ENCODE results near the gene MN1. TPM values are rescaled to one million over a fixed set of nuclear protein-coding genes. Genes with fewer than 3 reads are reported as not detected.

MN1 gene
- total and polyA plus RNA-seq, 5 donors: 3.8 to 12.2 (median 10.1) TPM

- Histone ChIP-seq H3K9me3 (ENCODE audit: control insufficient read depth, low read length) (no peaks in the 10 kb centered on the region), H3K27me3 (ENCODE audit: control insufficient read depth, insufficient read depth) (no peaks in the 10 kb centered on the region), H3K27ac (ENCODE audit: low read length) (no peak overlapping the region), H3K4me3 (ENCODE audit: low read length) (no peak overlapping the region), H3K4me1 (ENCODE audit: control insufficient read depth, insufficient read depth, low read length) (peaks cover under 1% of the 10 kb centered on the region)
- intact Hi-C loops (cut with DNase I): no loop called here
- DNase-seq (no peak), ATAC-seq (no peak)
- 75% methylated on average over 6 of the region's 6 CpGs for WGBS
Measured at GRCh38 chr22:27732841-27733240, 68.7 kb downstream of the MN1 start.

- 88% methylated on average over 2 of the region's 2 CpGs for WGBS
Measured at GRCh38 chr22:27732391-27732790, 69.2 kb downstream of the MN1 start.

GRCh38 chr22:27731621-27732020 lies 69.9 kb downstream of the MN1 start:
- intact Hi-C loops (cut with DNase I): no loop called here

More at GRCh38 chr22:27732391-27732790, 69.2 kb downstream of the MN1 start:
- H3K4me1 ChIP-seq (ENCODE audit: control insufficient read depth, insufficient read depth, low read length): peaks cover 4% of the 10 kb centered on the region
- intact Hi-C loops (cut with DNase I): no loop called here
- DNase-seq (no peak), ATAC-seq (no peak)
- no peak overlapping the region for H3K4me3 ChIP-seq (ENCODE audit: low read length)
- H3K9me3 ChIP-seq (ENCODE audit: control insufficient read depth, low read length): no peaks in the 10 kb centered on the region
- no peak overlapping the region for H3K27ac ChIP-seq (ENCODE audit: low read length)
- H3K27me3 ChIP-seq (ENCODE audit: control insufficient read depth, insufficient read depth): no peaks in the 10 kb centered on the region

GRCh38 chr22:27730641-27731433 lies 70.7 kb downstream of the MN1 start:
- intact Hi-C loops (cut with DNase I): no loop called here
- ATAC-seq: no peak
- 88% methylated on average over 9 of the region's 9 CpGs for WGBS

More at GRCh38 chr22:27731621-27732020, 69.9 kb downstream of the MN1 start:
- no peak for ATAC-seq
- Histone ChIP-seq H3K27me3 (ENCODE audit: control insufficient read depth, insufficient read depth) (no peaks in the 10 kb centered on the region), H3K4me1 (ENCODE audit: control insufficient read depth, insufficient read depth, low read length) (peaks cover 7% of the 10 kb centered on the region), H3K27ac (ENCODE audit: low read length) (no peak overlapping the region), H3K9me3 (ENCODE audit: control insufficient read depth, low read length) (no peaks in the 10 kb centered on the region), H3K4me3 (ENCODE audit: low read length) (no peak overlapping the region)
- WGBS: 86% methylated on average over 3 of the region's 3 CpGs
- no peak for DNase-seq

GRCh38 chr22:27729246-27729645 lies 72.3 kb downstream of the MN1 start:
- no peak overlapping the region for H3K4me3 ChIP-seq (ENCODE audit: low read length)
- H3K9me3 ChIP-seq (ENCODE audit: control insufficient read depth, low read length): no peaks in the 10 kb centered on the region
- H3K27me3 ChIP-seq (ENCODE audit: control insufficient read depth, insufficient read depth): no peaks in the 10 kb centered on the region
- WGBS: 84% methylated on average over 4 of the region's 4 CpGs
- no peak for DNase-seq
- no peak for ATAC-seq
- peaks cover 11% of the 10 kb centered on the region for H3K4me1 ChIP-seq (ENCODE audit: control insufficient read depth, insufficient read depth, low read length)
- intact Hi-C loops (cut with DNase I): loop anchor here in 1 of 4 donors (5.0 kb wide), 1 partner anchor 58 kb away; no protein-coding TSS in a partner anchor
- no peak overlapping the region for H3K27ac ChIP-seq (ENCODE audit: low read length)

More at GRCh38 chr22:27730641-27731433, 70.7 kb downstream of the MN1 start:
- Histone ChIP-seq H3K9me3 (ENCODE audit: control insufficient read depth, low read length) (no peaks in the 10 kb centered on the region), H3K4me3 (ENCODE audit: low read length) (no peak overlapping the region), H3K4me1 (ENCODE audit: control insufficient read depth, insufficient read depth, low read length) (peaks cover 8% of the 10 kb centered on the region), H3K27me3 (ENCODE audit: control insufficient read depth, insufficient read depth) (no peaks in the 10 kb centered on the region), H3K27ac (ENCODE audit: low read length) (no peak overlapping the region)
- DNase-seq: no peak

- Histone ChIP-seq H3K27me3 (ENCODE audit: control insufficient read depth, insufficient read depth) (no peaks in the 10 kb centered on the region), H3K4me3 (ENCODE audit: low read length) (no peak overlapping the region), H3K9me3 (ENCODE audit: control insufficient read depth, low read length) (no peaks in the 10 kb centered on the region), H3K27ac (ENCODE audit: low read length) (peak overlapping the region; percentile 55), H3K4me1 (ENCODE audit: control insufficient read depth, insufficient read depth, low read length) (peaks cover 11% of the 10 kb centered on the region)
- ATAC-seq: no peak
- DNase-seq: no peak
- 80% methylated on average over 4 of the region's 4 CpGs for WGBS
- intact Hi-C loops (cut with DNase I): loop anchor here in 1 of 4 donors (5.0 kb wide), 1 partner anchor 59 kb away; no protein-coding TSS in a partner anchor
Measured at GRCh38 chr22:27727673-27728451, 73.7 kb downstream of the MN1 start.

GRCh38 chr22:27726686-27727449 lies 74.7 kb downstream of the MN1 start:
- H3K9me3 ChIP-seq (ENCODE audit: control insufficient read depth, low read length): no peaks in the 10 kb centered on the region
- H3K27me3 ChIP-seq (ENCODE audit: control insufficient read depth, insufficient read depth): no peaks in the 10 kb centered on the region
- H3K4me1 ChIP-seq (ENCODE audit: control insufficient read depth, insufficient read depth, low read length): peaks cover 11% of the 10 kb centered on the region
- intact Hi-C loops (cut with DNase I): loop anchor here in 1 of 4 donors (5.0 kb wide), 1 partner anchor 60 kb away; no protein-coding TSS in a partner anchor
- H3K27ac ChIP-seq (ENCODE audit: low read length): peak overlapping the region; percentile 86
- H3K4me3 ChIP-seq (ENCODE audit: low read length): no peak overlapping the region
- DNase-seq (peak; percentile 90 to 92 (median 91)), ATAC-seq (peak; percentile 97 to 98)
- WGBS: 38% methylated on average over 13 of the region's 13 CpGs

- ATAC-seq (peak in 1 of 2 donors; percentile 81), DNase-seq (no peak)
- Histone ChIP-seq H3K9me3 (ENCODE audit: control insufficient read depth, low read length) (no peaks in the 10 kb centered on the region), H3K27ac (ENCODE audit: low read length) (peak overlapping the region; percentile 86), H3K4me1 (ENCODE audit: control insufficient read depth, insufficient read depth, low read length) (peaks cover 11% of the 10 kb centered on the region), H3K4me3 (ENCODE audit: low read length) (no peak overlapping the region), H3K27me3 (ENCODE audit: control insufficient read depth, insufficient read depth) (no peaks in the 10 kb centered on the region)
- intact Hi-C loops (cut with DNase I): loop anchor here in 1 of 4 donors (5.0 kb wide), 1 partner anchor 61 kb away; no protein-coding TSS in a partner anchor
- 34% methylated on average over 5 of the region's 5 CpGs for WGBS
Measured at GRCh38 chr22:27726331-27726685, 75.2 kb downstream of the MN1 start.

GRCh38 chr22:27725661-27726060 lies 75.9 kb downstream of the MN1 start:
- Histone ChIP-seq H3K4me3 (ENCODE audit: low read length) (no peak overlapping the region), H3K4me1 (ENCODE audit: control insufficient read depth, insufficient read depth, low read length) (peaks cover 11% of the 10 kb centered on the region), H3K27me3 (ENCODE audit: control insufficient read depth, insufficient read depth) (no peaks in the 10 kb centered on the region), H3K9me3 (ENCODE audit: control insufficient read depth, low read length) (no peaks in the 10 kb centered on the region), H3K27ac (ENCODE audit: low read length) (peak overlapping the region; percentile 38)
- WGBS: 84% methylated on average over 5 of the region's 5 CpGs
- intact Hi-C loops (cut with DNase I): loop anchor here in 1 of 4 donors (5.0 kb wide), 1 partner anchor 62 kb away; no protein-coding TSS in a partner anchor
- ATAC-seq (no peak), DNase-seq (no peak)

- ATAC-seq (no peak), DNase-seq (no peak)
- no peak overlapping the region for H3K27ac ChIP-seq (ENCODE audit: low read length)
- H3K27me3 ChIP-seq (ENCODE audit: control insufficient read depth, insufficient read depth): no peaks in the 10 kb centered on the region
- intact Hi-C loops (cut with DNase I): loop anchor here in 1 of 4 donors (5.0 kb wide), 1 partner anchor 63 kb away; no protein-coding TSS in a partner anchor
- H3K4me3 ChIP-seq (ENCODE audit: low read length): no peak overlapping the region
- H3K4me1 ChIP-seq (ENCODE audit: control insufficient read depth, insufficient read depth, low read length): peaks cover 11% of the 10 kb centered on the region
- H3K9me3 ChIP-seq (ENCODE audit: control insufficient read depth, low read length): no peaks in the 10 kb centered on the region
- WGBS: 84% methylated on average over 4 of the region's 4 CpGs
Measured at GRCh38 chr22:27724709-27725108, 76.8 kb downstream of the MN1 start.
